CD4-positive, alpha-beta T cell treated with Interleukin-2 at 100 ng/mL for 4 hours (primary cell): Measurements from ENCODE around the gene PRR36.

Experiments
- DNase-seq: peaks from one replicate; pipeline ENCODE4 v3.0.0-alpha.2; 2020; ENCODE audit warnings: low spot score

PRR36 gene

DNA sequence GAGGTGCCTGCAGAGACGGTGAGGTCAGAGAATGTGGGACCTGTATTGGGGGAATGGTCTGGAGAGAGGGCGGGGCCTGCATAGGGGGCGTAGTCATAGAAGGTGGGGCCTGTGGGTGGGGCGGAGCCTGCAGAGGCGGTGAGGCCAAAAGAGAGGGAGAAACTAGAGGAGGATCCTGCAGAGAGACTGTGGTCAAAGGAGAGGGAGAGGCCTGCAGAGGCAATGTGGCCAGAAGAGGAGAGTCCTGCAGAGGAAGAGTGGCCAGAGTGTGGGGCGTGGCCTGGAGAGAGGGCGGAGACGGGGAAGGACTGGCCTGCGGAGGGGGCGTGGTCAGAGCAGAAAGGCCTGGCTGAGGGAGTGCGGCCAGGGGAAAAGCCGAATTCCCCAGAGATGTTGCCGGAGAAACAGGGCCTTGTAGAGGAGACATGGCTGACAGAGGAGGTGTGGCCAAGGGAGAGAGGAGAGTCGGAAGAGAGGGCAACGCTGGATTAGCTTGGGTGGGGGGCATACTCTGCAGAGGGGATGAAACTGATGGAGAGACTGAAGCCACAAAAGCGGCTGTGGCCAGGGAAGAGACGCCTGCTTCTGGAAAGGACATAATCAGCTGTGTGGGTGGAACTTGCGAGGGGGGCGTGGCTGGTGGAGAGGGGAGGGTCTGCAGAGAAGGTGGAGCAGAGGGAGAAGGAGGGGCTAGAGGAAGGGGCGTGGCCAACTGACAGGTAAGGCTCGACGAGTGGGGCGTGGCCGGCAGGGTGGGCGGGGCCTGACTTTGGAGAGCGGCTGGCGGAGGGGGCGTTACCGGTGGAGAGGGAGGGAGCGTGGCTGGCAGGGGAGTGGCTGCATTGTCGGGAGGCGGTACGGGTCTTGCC is 2.5 kb downstream of the PRR36 start:
- DNase-seq: peak; percentile 61

DNA sequence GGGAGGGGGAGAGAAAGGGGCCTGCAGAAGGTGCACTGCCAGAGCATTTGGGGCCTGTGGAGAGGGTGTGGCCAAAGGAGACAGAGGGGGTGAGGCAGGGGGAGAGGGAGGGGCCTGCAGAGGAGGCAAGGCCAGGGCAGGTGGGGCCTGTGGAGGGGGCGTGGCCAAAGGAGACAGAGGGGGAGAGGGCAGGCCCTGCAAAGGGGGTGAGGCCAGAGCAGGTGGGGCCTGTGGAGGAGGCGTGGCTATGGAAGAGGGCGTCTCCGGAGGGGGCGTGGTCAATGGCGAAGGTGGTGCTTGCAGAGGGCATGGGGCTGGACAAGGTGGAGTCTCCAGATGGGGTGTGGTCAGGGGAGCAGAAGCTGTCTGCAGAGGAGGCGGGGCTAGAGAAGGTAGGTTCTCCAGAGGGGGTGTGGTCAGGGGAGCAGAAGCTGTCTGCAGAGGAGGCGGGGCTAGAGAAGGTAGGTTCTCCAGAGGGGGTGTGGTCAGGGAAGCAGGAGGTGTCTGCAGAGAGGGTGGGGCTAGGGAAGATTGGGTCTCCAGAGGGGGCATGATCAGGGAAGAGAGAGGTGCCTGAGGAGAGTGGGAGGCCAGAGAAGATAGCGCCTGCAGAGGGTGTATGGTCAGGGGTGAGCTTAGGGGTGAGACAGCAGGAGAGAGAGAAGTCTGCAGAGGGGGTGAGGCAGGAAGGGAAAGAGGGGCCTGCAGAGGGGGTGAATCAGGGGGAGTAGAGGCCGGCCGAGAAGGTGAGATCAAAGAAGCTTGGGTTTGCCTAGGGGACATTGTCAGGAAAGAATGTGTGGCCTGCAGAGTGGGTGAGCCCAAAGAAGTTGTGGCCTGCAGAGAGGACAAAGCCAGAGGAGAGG is 3.4 kb downstream of the PRR36 start:
- peak; percentile 5 for DNase-seq

DNA sequence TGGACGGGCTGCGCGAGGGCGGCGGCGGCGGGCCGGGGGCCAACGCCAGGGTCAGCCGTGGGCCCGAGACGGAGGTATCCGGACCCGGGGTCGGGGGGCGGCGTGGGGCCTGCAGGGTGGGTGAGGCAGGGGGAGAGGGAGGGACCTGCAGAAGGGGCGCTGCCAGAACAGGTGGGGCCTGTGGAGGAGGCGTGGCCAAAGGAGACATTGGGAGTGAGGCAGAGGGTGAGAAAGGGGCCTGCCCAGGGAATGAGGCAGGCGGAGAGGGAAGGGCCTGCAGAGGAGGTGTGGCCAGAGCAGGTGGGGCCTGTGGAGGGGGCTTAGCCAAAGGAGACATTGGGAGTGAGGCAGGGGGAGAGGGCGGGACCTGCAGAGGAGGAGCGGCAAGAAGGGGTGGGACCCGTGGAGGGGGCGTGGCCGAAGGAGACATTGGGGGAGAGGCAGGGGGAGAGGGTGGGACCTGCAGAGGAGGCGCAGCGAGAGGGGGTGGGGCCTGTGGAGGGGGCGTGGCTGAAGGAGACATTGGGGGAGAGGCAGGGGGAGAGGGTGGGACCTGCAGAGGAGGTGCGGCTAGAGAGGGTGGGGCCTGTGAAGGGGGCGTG is 4.2 kb downstream of the PRR36 start:
- peak; percentile 36 for DNase-seq

DNA sequence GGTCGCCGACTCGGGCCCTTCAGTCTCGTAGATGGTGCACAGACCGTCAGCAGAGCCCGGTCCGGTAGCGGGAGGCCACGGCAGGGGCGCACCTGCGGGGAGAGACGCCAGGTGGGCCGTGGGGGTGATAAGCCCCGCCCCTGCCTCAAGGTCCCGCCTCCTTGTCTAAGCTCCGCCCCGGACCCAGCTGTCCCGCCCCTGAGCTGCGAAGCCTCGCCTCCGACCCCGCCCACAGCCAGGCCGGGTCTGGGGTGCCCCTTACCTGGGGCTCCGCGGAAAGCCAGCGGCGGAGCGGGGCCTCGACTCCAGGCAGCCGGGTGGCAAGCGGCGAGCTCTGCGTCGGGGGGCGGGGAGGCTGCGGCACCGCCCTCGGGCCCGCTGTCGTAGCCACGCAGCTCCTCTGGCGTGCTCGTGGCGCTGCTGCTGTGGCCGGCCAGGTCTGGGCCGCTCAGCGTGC is 4.7 kb downstream of the PRR36 start:
- peak; percentile 80 for DNase-seq

DNA sequence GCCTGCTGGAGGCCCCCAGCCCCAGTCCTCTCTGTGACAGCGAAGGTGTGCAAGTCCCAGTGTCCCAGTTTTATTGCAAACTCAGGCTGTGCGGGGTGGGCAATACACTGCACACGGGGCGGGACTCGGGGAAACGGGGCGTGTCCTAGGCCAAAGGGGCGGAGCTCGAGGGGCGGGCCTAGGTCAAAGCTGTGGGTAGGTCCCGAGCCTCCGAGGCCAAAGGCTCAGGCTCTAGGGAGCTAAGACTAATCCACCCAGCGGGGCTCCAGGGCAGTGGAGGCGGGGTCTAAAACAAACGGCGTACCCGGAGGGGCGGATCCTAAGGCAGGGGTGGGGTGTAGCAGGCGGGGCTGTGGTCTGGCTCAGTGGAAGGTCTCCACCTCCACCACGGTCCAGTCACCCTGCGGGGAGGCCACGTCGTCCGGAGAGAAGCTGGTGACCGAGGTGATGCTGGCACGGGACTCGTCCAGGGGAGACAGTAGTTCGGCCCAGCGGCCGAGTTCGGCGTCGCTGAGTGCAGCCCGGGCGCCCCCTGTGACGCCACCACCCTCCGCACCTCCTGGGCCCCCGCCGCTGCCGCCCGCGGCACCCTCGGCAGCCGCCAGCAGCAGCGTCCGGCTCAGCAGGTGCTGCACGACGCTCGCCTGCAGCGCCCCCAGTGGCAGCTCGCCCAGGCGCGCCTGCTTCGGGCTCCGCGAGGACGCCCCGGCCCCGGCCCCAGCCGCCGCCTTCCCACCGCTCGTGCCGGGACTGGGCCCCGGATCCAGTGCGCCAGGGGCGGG is 5.3 kb downstream of the PRR36 start:
- peak; percentile 82 for DNase-seq

DNA sequence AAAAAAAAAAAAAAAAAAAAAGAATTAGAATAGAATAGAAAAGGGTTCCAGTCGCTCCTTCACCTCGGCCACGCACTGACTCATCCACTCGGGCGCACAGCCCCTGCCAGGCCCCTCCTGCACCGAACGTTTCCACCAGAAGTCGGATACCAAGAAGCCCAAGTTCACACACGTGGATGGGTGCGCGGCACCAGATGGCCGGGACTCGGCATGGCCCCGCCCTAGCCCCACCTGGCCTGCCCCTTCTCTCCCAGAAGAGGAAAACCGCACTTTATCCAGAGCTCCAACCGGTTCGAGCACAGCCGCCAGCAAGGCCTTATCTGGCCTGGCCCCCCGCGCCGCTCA is 5.9 kb downstream of the PRR36 start:
- DNase-seq: peak; percentile 45

DNA sequence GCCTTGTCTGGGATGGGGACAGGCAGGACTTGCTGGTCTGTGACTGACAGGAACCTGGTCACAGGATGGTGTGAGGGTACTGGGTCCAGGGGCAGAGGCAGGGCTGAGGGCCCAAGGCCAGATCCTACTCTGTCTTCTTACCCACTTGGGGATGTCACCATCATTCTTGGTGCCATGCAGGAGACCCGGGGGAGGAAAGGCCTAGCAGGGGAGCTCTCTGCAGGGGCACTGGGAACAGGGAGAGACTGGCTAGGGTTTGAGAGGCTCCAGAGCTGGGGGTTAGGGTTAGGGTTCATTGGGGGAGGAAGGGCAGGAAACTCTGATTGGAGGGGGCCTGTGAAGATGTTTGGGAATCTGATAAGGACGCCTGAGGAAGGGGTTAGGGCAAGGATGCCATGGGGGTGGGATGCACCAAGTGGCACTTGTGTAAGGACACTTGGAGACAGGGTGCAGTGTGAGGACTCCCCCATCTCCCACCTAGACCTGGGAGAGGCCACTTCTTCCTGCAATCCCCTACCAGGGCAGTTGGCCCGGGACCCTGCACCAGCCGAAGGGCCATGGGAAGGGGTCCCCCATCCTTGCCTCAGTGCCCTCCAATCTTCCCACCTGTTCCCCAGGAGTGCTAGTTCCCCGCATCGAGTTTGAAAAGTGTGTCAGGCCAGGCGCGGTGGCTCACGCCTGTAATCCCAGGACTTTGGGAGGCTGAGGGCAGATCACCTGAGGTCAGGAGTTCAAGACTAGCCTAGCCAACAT is 6.9 kb downstream of the PRR36 start:
- no peak for DNase-seq

DNA sequence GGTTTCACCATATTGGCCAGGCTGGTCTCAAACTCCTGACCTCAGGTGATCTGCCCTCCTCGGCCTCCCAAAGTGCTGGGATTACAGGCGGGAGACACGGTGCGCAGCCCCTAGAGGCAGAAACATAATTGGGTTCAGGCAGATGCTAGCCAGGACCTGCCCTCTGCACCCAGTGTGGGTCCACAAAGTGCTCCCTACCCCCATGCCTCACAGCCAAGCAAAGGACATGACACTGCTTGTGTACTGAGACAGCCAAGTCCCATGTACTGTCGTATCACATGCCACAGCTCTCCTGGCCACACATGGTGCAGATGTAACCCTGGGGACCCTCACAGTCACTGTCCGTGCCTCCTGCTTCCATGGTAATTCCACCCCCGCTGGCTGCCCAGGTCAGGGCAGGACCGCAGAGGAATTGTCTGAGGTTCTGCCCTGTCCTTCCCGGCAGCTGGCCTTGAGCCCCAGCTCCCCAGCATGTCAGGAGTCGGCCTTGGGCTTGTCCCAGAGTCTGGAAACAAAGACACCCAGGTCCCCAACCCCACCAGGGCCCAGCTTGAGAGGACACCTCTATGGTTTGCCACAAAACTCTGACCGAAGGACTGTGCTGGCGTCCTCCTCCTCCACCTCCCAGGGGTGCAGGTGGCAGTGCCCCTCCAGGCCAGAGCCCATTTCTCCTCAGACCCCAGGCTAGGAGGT is 7.6 kb downstream of the PRR36 start:
- no peak for DNase-seq

DNA sequence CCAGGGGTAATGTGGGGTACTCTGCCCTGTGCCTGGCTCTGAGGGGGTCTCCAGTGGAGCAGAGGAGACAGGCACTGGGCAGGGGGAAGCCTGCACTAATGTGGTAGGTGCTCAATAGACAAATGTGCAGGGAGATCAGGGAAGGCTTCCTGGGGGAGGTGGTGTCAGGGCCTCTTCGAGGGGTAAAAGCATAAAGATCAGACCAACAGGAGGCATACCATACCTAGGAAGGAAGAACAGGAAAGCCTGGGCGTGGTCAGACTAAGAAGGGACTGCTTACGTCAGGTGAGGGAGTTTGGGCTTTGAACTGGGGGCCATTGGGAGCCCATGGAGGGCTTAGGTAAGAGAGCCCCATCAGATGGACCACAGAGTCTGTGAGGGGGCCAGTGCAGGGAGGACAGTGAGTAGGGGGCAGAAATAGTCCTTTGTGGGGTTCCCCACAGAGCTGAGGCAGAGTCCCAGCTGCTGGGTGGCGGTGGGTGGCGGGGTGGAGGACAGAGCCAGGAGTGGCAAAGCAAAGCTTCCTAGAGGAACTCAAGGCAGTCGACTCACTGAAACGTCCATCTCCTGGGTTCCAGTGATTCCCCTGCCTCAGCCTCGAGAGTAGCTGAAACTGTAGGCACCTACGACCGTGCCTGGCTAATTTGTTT is 8.8 kb downstream of the PRR36 start:
- no peak for DNase-seq

DNA sequence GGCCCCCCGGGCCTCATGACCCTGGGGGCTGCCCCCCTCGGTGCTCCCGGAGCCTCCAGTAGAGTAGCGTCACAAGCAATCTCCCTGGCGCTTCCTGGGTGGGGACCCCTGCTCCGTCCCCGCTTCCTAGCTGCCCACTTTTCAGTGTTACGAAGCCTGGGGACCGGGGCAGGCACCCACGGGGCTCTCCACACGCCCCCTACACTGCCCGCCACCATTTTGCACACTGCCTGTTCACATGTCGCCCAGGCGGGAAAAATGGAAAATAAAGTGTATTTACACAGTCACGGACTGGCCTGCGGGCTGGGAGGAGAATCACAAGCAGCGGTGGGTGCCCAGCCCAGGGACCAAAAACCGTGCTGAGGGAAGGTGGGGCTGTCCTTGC is 9.5 kb downstream of the PRR36 start:
- DNase-seq: no peak

DNA sequence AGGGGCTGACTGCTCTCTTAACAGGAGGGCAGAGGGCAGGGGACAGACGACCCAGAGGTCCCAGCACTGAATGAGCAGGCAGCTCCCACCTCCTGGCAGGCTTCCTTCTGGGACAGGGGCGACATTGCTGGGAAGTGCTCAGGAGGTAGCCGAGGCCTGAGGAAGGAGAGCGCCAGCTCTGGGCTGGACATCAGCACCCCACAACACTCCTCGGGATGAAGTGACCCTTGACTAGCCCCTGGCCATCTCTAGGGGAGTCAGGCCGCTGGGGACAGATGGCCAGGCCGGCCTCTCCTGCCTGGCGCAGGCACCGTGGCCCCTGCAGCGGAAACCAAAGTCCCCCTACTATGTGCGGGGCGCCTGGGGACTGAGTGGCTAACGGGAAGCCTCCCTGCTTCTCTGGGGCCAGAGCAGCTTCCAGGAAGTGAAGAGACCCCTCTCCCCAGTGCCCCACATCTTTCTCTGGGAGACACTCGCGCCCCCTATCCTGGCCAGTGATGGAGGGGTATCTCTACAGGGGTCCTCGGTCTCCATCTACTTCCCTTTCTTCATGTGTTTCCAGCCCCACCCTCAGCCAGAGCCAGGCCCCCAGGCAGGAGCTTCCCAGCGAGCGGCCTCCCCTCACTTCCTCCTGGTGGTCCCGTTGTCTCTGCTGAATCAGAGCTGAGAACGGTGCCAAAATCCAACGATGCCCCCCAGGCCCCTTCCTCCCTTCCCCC is 10.1 kb downstream of the PRR36 start:
- DNase-seq: no peak

DNA sequence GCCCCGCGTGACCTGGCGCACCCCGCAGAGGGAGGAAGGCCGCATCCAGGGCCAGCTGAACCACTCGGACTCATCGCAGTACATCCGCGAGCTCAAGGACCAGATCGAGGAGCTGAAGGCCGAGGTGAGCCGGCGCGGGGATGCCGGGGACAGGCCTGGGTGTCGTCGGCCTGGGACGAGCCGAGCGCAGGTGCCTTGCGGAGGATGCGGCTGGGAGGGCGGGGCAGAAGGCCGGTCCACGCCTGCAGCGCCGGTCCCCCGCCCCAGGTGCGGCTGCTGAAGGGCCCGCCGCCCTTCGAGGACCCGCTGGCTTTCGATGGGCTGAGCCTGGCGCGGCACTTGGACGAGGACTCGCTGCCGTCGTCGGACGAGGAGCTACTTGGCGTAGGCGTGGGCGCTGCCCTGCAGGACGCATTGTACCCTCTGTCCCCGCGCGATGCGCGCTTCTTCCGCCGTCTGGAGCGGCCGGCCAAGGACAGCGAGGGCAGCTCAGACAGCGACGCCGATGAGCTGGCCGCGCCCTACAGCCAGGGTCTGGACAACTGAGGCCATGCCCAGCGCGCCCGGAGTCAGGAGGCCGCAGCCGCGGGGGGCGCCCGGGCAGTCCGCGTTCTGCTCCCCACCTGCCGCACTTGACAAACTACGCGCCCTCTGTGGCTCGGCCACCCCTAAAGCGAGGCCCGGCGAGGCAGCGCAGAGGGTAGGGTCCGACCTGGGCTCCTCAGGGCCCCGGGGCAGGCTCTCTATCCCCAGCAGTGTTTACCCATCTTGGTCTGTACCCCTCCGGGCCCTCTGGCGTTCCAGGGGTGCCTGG is 10.8 kb downstream of the PRR36 start:
- DNase-seq: no peak

DNA sequence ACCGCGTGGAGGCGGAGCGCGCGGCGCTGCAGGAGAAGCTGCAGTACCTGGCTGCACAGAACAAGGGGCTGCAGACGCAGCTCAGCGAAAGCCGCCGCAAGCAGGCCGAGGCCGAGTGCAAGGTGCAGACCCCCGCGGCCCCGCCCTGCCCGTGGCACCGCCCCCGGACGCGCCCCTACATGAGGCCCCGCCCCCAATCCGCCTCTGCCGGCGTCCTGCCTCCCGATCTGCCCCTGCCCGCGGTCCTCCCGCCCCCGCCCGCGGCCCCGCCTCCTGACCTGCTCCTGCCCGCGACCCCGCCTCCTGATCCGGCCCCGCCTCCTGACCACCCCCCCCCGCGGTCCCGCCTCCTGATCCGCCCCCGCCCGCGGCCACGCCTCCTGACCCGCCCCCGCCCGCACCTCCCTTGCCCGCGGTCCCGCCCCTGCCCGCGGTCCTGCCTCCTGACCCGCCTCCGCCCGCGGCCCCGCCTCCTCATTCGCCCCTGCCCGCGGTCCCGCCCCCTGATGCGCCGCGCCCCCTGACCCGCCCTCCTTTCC is 11.7 kb downstream of the PRR36 start:
- peak; percentile 57 for DNase-seq

DNA sequence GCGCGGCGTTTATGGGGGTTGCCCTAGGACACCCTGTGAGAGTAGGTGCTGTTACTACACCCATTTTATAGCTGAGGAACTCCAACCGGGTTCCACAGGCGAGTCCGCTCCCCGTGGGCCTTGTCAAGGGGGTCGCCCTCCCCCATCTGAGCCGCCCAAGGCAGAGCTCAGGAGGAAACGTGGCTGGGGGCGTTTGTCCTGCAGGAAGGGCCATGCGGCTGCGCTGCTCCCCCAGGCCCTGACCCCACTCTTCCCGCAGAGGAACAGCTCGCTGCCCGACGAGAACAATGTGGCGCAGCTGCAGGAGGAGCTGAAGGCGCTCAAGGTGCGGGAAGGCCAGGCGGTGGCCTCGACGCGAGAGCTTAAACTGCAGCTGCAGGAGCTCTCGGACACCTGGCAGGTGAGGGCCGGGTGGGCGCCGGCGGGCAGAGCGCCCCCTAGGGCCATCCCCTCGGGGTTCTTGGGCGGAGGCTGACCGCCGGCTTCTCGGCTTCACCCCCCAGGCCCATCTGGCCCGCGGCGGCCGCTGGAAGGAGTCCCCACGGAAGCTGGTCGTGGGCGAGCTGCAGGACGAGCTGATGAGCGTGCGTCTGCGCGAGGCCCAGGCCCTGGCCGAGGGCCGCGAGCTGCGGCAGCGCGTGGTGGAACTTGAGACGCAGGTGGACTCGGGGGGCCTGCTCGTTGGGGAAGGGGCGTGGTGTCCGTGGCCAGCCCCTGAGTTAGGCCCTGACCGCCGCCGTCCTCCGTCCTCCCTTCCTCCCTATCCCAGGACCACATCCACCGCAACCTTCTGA is 12.4 kb downstream of the PRR36 start:
- no peak for DNase-seq

DNA sequence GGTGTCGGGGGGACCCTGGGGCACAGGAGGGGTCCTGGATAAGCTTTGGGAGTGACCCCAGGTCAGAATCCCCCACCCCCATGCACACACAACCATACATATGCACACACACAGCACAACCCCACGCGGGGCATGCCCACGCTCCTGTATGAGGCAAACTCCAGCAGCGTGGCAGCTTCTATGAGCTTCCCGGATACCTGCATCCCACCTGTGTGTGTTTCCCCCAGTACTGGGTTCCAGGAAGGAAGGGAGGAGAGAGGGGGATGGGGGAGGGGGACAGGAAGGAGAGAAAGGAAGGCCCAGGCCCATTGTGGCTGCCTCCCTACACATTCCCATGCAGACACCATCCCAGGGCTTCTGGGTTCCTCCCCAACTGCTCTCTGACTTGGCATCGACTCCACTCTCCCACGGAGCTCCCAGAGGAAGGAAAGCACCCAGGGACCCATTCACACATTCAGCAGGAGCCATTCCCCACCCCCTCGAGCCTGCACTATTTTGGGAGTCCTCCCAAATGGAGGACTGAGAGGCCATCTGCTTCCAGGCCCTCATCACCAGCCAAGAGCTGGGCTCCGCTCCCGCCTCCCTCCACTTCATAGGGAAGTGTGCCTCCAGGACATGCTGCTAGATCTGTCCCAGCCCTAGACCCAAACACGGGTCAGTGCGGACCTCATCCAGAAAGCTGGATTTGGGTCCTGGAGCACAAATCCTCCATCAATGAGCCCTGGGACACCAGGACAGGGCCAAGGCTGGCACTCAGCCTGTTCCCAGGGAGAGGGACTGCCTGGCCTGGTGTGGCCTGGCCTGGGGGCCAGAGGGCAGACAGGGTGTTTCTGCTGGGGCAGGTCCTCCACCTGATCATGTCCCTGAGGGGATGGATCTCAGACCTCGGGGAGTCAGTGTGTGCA is 13.2 kb downstream of the PRR36 start:
- DNase-seq: no peak
